Measurements from ENCODE around the gene CABLES2.

DNA sequence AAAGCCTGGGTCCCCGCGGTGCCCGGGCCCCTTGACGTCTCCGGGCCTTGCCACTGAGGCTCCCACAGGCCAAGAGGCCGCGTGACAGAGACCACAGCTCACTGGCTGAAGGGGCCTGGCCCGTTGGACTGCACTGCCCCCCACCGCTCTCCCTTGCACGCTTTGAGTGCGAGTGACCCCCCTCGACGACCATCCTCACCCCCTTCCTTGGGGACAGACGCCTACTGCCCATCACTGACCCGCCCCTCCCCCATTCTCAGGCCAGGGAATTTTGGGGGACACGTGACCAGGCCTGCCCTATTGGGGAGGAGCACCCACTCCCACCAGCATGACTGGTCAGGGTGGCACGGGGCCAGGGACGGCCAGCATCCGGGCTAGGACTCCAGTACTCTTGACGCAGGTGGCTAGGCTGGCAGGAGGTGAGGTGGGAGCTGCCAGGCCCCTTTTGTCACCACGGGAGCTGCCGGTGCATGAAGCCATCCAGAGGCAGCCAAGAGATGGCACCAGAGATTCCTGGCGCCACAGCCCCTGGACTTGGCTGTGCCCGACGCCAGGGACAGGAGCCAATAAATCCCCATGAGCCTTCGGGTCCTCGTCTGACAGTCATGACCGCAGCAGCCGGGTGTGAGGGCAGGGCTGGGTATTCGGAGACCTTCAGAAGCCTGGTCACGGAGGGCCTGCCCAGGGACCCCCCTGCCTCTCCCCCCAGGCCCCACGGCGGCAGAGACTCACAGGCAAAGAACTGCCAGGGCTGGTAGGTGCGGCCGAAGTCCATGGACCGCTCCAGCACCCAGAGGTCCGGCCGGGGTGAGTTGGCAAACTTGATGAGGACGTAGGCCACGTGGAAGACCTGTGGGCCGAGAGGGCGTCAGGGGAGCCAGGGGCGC, 54.4 kb downstream of the CABLES2 start:
- TF ChIP-seq FUS (optimal IDR thresholded peaks at IDR 0.05; ENCODE audit: low read depth, low read length) = no peak
- TF ChIP-seq, protein P1, sequence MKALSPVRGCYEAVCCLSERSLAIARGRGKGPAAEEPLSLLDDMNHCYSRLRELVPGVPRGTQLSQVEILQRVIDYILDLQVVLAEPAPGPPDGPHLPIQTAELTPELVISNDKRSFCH (CRISPR knock-in tag; IDR thresholded peaks at IDR 0.05) = no peak
- TF ChIP-seq, protein P1 (tag; IDR thresholded peaks at IDR 0.05) = no peak
- TF ChIP-seq POU5F1 (IDR thresholded peaks at IDR 0.05; ENCODE audit: borderline replicate concordance, low read depth, low read length, partially characterized antibody) = no peak
- TF ChIP-seq, protein P2, sequence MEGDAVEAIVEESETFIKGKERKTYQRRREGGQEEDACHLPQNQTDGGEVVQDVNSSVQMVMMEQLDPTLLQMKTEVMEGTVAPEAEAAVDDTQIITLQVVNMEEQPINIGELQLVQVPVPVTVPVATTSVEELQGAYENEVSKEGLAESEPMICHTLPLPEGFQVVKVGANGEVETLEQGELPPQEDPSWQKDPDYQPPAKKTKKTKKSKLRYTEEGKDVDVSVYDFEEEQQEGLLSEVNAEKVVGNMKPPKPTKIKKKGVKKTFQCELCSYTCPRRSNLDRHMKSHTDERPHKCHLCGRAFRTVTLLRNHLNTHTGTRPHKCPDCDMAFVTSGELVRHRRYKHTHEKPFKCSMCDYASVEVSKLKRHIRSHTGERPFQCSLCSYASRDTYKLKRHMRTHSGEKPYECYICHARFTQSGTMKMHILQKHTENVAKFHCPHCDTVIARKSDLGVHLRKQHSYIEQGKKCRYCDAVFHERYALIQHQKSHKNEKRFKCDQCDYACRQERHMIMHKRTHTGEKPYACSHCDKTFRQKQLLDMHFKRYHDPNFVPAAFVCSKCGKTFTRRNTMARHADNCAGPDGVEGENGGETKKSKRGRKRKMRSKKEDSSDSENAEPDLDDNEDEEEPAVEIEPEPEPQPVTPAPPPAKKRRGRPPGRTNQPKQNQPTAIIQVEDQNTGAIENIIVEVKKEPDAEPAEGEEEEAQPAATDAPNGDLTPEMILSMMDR (IDR thresholded peaks at IDR 0.05 in 2 of 3, conservative IDR thresholded peaks at IDR 0.05 in 1 of 3; ENCODE audit: insufficient read depth in 2 of 3, low read depth in 1 of 3, low read length in 3 of 3) = no peak
- TF ChIP-seq ZNF780A (CRISPR knock-in tag; IDR thresholded peaks at IDR 0.05) = no peak
- TF ChIP-seq HDAC3 (IDR thresholded peaks at IDR 0.05; ENCODE audit: borderline replicate concordance, partially characterized antibody) = no peak
- TF ChIP-seq, protein P3, sequence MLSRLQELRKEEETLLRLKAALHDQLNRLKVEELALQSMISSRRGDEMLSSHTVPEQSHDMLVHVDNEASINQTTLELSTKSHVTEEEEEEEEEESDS (CRISPR knock-in tag; IDR thresholded peaks at IDR 0.05) = no peak
- no peak for TF ChIP-seq FOXK2 (conservative IDR thresholded peaks at IDR 0.05 in 1 of 2, IDR thresholded peaks at IDR 0.05 in 1 of 2; ENCODE audit: low read depth in 2 of 2)
- no peak for TF ChIP-seq TRIM28 (IDR thresholded peaks at IDR 0.05)
- TF ChIP-seq MYC (IDR thresholded peaks at IDR 0.05; ENCODE audit: low read depth, low read length) = no peak
- no peak for TF ChIP-seq MYC (CRISPR knock-in tag; IDR thresholded peaks at IDR 0.05; ENCODE audit: borderline replicate concordance, low read depth)
- no peak for TF ChIP-seq EGR1 (conservative IDR thresholded peaks at IDR 0.05)

Data from K562 (cell line).